ENCODE data around the gene LCN15. TPM values are rescaled to one million over a fixed set of nuclear protein-coding genes. Genes with fewer than 3 reads are reported as not detected.

LCN15 gene
- total RNA-seq, 1 experiment from 2014 or later = not detected

GRCh38 chr9:136792321-136793085, 28.2 kb upstream of the LCN15 start:
- H3K4me1 ChIP-seq (replicated peaks; ENCODE audit: insufficient read depth) = peaks cover 15% of the 10 kb centered on the region; the same call in 1 of the 2 replicates
- TF ChIP-seq EZH2 (IDR thresholded peaks at IDR 0.05; ENCODE audit: low read depth) = no peak
- no peak for TF ChIP-seq CTCF (conservative IDR thresholded peaks at IDR 0.05)
- H3K27me3 ChIP-seq (ENCODE audit: insufficient read depth, low read depth) = no peaks in the 10 kb centered on the region
- H3K9me3 ChIP-seq (ENCODE audit: insufficient read depth, low read depth) = no peaks in the 10 kb centered on the region
- H3K79me2 ChIP-seq (ENCODE audit: low read depth) = peaks cover 8% of the 10 kb centered on the region
- H3K4me2 ChIP-seq = peak overlapping the region; percentile 84
- H3K9me2 ChIP-seq (ENCODE audit: insufficient read depth) = no peaks in the 10 kb centered on the region
- no peak overlapping the region for H3K27ac ChIP-seq
- peak overlapping the region; percentile 68; the same call in 1 of the 2 replicates for H3K4me3 ChIP-seq
- H2AFZ ChIP-seq = no peak overlapping the region
- intact Hi-C loops (cut with micrococcal nuclease; ENCODE audit: unreplicated experiment) = loop anchor here (5.0 to 10.0 kb wide), 2 partner anchors 308 to 450 kb away; partner anchors contain the start of genes SEC16A and TUBB4B
- peaks cover 21% of the 10 kb centered on the region for H3F3A ChIP-seq (ENCODE audit: insufficient read depth, low read depth)
- no TSS peak for BruUV-seq (replicated peaks)
- peaks cover 14% of the 10 kb centered on the region for H4K20me1 ChIP-seq (ENCODE audit: insufficient read depth)
- no peak for DNase-seq
- ChIA-PET POLR2A (ENCODE audit: unreplicated experiment) (interaction anchor here (0.5 to 0.7 kb wide), 2 partner anchors 15 to 448 kb away, joined by 3 read pairs; partner anchors contain the start of genes RABL6 and TUBB4B), CTCF (interaction anchor here (0.6 to 1.0 kb wide), 5 partner anchors 18 to 358 kb away, joined by 3 to 7 read pairs (median 4); partner anchors contain the start of gene CLIC3)
- H3K36me3 ChIP-seq (ENCODE audit: low read depth) = no peaks in the 10 kb centered on the region

- ChIA-PET CTCF (interaction anchor here (0.6 to 1.0 kb wide), 3 partner anchors 128 to 423 kb away, joined by 3 to 7 read pairs (median 3); partner anchors contain the start of gene CLIC3), POLR2A (ENCODE audit: unreplicated experiment) (interaction anchor here (0.5 to 0.7 kb wide), 2 partner anchors 16 to 449 kb away, joined by 3 read pairs; partner anchors contain the start of genes RABL6 and TUBB4B)
- H3K79me2 ChIP-seq (ENCODE audit: low read depth) = peaks cover 8% of the 10 kb centered on the region
- H4K20me1 ChIP-seq (ENCODE audit: insufficient read depth) = peaks cover 14% of the 10 kb centered on the region
- H3F3A ChIP-seq (ENCODE audit: insufficient read depth, low read depth) = peaks cover 18% of the 10 kb centered on the region
- peak overlapping the region; percentile 93 for H2AFZ ChIP-seq
- peak overlapping the region; percentile 79 for H3K27ac ChIP-seq
- peak overlapping the region; percentile 68 for H3K4me3 ChIP-seq
- peaks cover 15% of the 10 kb centered on the region; the same call in 1 of the 2 replicates for H3K4me1 ChIP-seq (replicated peaks; ENCODE audit: insufficient read depth)
- TSS peak; percentile 84 for BruUV-seq (replicated peaks)
- TF ChIP-seq CTCF (conservative IDR thresholded peaks at IDR 0.05) (peak; percentile 100), EZH2 (IDR thresholded peaks at IDR 0.05; ENCODE audit: low read depth) (no peak)
- H3K9me3 ChIP-seq (ENCODE audit: insufficient read depth, low read depth) = no peaks in the 10 kb centered on the region
- H3K27me3 ChIP-seq (ENCODE audit: insufficient read depth, low read depth) = no peaks in the 10 kb centered on the region
- H3K9me2 ChIP-seq (ENCODE audit: insufficient read depth) = no peaks in the 10 kb centered on the region
- H3K36me3 ChIP-seq (ENCODE audit: low read depth) = no peaks in the 10 kb centered on the region
- intact Hi-C loops (cut with micrococcal nuclease; ENCODE audit: unreplicated experiment) = loop anchor here (1.0 to 10.0 kb wide), 5 partner anchors 56 to 451 kb away; partner anchors contain the start of genes CLIC3, SEC16A and TUBB4B
- peak overlapping the region; percentile 84 for H3K4me2 ChIP-seq
- DNase-seq = peak; percentile 81 to 85
Measured at GRCh38 chr9:136791516-136792276, 27.4 kb upstream of the LCN15 start.
